ENCODE results near the gene SCAPER. TPM values are rescaled to one million over a fixed set of nuclear protein-coding genes. Genes with fewer than 3 reads are reported as not detected.

Gene SCAPER
- total RNA-seq, 2 donors from 2014 or later = 30.9 to 34.7 TPM

DNA sequence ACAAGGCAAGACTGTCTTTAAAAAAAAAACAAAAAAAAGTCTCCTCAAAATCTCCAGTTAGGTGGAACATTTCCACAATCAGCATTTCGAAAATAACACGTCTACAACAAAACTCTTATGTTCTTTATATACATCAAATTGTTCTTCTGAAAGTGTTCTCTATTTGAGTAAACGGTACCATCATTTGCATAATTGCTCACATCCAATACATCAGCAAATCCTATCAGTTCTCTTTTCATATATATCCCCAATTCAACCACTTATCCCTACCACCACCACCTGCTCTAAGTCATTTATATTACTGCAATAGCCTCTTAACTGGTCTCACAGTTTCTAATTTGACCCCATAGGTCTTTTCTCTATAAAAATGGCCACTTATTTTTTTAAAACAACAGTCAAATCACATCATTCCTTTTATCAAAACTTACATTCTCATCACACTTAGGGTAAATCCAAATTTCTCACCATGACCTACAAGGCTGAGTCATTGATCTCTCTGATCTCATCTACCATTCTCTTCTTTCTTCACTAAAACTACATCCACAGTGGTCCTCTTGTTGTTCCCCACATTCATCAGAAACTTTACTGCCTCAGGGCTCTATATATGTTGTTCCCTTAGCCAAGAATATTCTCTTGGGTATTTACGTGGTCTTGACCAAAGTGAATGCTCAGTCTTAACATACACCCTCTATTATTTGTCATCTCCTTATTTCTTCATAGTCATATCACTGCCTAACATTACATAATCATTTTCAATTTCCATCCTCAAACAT, 237.0 kb downstream of the SCAPER start:
- H3K27ac Mint-ChIP-seq = peak overlapping the region; percentile 47
- peaks cover 2 to 4% of the 10 kb centered on the region in 2 donors for H3K36me3 Mint-ChIP-seq (ENCODE audit: insufficient read depth in 2 of 2)
- DNase-seq (no peak), ATAC-seq (replicated peaks in 1 of 2) (peak; percentile 52 to 80)
- H3K9me3 Mint-ChIP-seq = peaks cover 0 to 5% of the 10 kb centered on the region in 2 donors
- no peak overlapping the region for H3K4me3 Mint-ChIP-seq
- H3K4me1 Mint-ChIP-seq (ENCODE audit: low read depth) = peaks cover 9% of the 10 kb centered on the region
- H3K27me3 Mint-ChIP-seq (ENCODE audit: low read depth) = no peaks in the 10 kb centered on the region

DNA sequence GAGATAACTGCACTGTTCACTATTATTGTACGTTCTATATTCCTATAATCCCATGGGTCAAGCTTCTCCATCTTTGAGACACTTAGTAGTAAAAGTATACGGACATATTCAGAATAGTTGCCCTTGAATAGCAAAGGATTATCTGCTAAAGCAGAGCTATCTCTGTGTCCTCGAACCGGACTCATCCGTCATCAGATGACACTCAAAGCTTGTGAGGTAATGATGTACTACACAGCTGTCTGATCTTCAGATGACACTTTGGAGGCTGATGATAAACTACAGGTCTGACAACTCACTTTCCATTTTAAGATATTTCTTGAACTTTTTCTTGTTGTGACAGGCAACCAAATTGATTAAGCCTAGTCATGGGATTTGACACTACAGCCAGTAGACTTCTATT, 240.2 kb downstream of the SCAPER start:
- Mint-ChIP-seq H3K4me1 (ENCODE audit: low read depth) (peaks cover 9% of the 10 kb centered on the region), H3K9me3 (peaks cover 2 to 7% of the 10 kb centered on the region in 2 donors), H3K36me3 (ENCODE audit: insufficient read depth in 2 of 2) (peaks cover 6 to 10% of the 10 kb centered on the region in 2 donors), H3K27ac (no peak overlapping the region), H3K27me3 (ENCODE audit: low read depth) (no peaks in the 10 kb centered on the region), H3K4me3 (no peak overlapping the region)
- no peak for DNase-seq
- no peak for ATAC-seq (replicated peaks in 1 of 2)

DNA sequence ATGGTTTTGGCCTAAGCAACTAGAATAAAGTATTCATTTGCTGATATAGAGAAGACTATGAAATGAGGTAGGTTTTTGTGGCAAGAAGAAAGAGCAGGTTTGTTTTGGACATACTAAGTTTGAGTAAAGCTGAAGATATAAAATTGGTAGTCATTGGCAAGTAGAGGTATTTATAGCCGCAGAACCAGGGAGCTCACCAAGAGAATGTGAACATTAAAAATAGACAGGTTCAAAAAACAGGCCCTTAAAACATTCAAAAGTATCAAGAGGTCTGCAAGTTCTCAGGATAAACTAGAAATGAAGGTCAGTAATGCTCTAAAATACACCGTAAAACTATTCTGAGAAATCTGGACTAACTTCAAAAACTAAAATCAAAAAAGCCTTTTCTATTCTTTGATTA, 240.7 kb downstream of the SCAPER start:
- Mint-ChIP-seq H3K4me1 (ENCODE audit: low read depth) (peaks cover 9% of the 10 kb centered on the region), H3K27ac (no peak overlapping the region), H3K9me3 (peaks cover 3 to 7% of the 10 kb centered on the region in 2 donors), H3K4me3 (no peak overlapping the region), H3K27me3 (ENCODE audit: low read depth) (no peaks in the 10 kb centered on the region), H3K36me3 (ENCODE audit: insufficient read depth in 2 of 2) (peaks cover 8 to 12% of the 10 kb centered on the region in 2 donors)
- ATAC-seq (replicated peaks in 1 of 2) = no peak
- no peak for DNase-seq

DNA sequence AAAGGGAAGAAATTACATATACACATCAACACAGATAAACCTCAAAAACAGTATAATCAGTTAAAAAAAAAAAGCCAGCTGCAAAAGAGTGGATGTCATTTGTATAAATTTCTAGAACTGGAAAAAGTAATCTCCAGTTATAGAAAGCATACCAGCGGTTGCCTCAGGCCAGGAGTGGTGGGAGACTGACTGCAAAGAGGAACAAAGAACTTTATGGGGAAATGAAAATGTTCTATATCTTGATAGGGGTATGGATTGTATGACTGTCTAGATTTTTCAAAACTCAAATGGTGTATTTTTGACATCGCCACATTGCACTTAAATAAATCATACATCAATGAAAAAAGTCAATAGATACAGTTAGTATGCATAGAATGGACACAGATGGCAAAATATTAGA, 241.6 kb downstream of the SCAPER start:
- H3K9me3 Mint-ChIP-seq = peaks cover 3 to 7% of the 10 kb centered on the region in 2 donors
- H3K4me1 Mint-ChIP-seq (ENCODE audit: low read depth) = peaks cover 8% of the 10 kb centered on the region
- no peak for DNase-seq
- no peaks in the 10 kb centered on the region for H3K27me3 Mint-ChIP-seq (ENCODE audit: low read depth)
- peaks cover 11 to 12% of the 10 kb centered on the region in 2 donors for H3K36me3 Mint-ChIP-seq (ENCODE audit: insufficient read depth in 2 of 2)
- no peak overlapping the region for H3K4me3 Mint-ChIP-seq
- ATAC-seq (replicated peaks in 1 of 2) = no peak
- H3K27ac Mint-ChIP-seq = no peak overlapping the region

DNA sequence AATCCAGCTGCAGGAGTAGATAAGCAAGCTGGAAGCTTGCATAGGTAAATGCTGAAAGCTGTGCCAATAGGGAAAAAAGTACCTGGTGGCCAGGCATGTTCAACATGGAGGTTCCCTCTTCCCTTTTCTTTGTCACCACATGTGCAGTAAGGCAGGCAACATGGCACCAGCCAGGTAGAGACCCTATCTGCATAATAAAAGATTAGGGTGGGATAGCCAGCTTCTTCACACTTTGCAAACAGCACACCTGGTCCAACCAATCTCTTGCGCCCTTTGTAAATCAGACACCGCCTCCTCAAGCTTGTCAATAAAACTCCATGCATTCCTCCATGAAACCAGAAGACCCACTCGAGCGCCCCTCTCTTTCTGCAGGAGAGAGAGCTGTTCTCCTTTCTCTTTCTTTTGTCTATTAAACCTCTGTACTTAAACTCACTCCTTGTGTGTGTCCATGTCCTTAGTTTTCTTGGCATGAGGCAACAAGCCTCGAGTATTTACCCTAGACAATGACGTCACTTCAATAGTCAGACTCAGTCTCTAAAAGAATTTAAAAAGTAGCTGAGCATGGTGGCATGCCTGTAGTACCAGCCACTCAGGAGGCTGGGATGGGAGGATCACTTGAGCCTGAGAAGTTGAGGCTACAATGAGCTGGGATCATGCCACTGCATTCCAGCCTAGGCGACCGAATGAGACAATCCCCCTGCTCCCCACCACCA, 256.3 kb downstream of the SCAPER start:
- no peak overlapping the region for H3K4me3 Mint-ChIP-seq
- H3K9me3 Mint-ChIP-seq = peaks cover 1 to 5% of the 10 kb centered on the region in 2 donors
- H3K27me3 Mint-ChIP-seq (ENCODE audit: low read depth) = no peaks in the 10 kb centered on the region
- H3K4me1 Mint-ChIP-seq (ENCODE audit: low read depth) = peaks cover 8% of the 10 kb centered on the region
- ATAC-seq (replicated peaks in 1 of 2) = no peak
- no peak overlapping the region for H3K27ac Mint-ChIP-seq
- no peak for DNase-seq
- peaks cover 15 to 24% of the 10 kb centered on the region in 2 donors for H3K36me3 Mint-ChIP-seq (ENCODE audit: insufficient read depth in 2 of 2)

DNA sequence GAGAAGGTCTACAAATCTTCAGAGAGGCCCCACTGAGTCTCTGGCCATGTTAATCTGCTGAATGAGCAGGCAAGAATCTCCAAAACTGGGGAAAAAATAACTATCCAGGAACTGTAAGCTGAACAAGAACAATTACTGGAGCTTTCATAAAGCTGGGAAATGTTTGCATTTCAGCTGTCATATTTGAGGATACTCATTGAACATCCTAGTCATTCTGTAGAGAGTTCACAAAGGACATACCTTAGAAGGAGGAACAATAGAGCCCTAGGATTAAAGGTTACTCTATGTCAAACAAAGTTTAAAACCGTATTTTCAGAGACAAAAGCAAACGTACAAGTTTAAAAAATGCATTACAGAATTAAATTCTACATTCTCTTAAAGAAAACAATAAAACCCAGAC, 257.5 kb downstream of the SCAPER start:
- no peak for DNase-seq
- H3K4me1 Mint-ChIP-seq (ENCODE audit: low read depth) = no peaks in the 10 kb centered on the region
- ATAC-seq (replicated peaks in 1 of 2) = no peak
- H3K27me3 Mint-ChIP-seq (ENCODE audit: low read depth) = no peaks in the 10 kb centered on the region
- no peak overlapping the region for H3K27ac Mint-ChIP-seq
- H3K9me3 Mint-ChIP-seq = no peaks in the 10 kb centered on the region
- peaks cover 6 to 12% of the 10 kb centered on the region in 2 donors for H3K36me3 Mint-ChIP-seq (ENCODE audit: insufficient read depth in 2 of 2)
- no peak overlapping the region for H3K4me3 Mint-ChIP-seq

DNA sequence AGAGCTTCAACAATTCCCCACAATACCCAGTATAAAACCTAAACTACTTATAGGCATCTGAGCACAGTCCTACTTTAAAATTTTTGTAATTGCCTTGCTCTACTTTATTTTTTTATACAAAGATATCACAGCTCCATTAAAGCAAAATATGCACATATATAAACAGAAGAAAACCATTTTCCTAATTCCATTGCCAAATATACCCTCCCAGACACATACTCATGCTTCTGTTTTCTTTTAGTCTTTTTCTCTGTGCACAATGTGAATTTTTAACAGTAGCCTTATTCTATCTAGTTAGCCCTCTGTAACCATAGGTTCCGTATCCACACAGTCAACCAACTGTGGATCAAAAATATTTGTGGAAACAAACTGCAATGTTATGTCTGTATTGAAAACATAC, 260.5 kb downstream of the SCAPER start:
- ATAC-seq (replicated peaks in 1 of 2) (no peak), DNase-seq (no peak)
- Mint-ChIP-seq H3K36me3 (ENCODE audit: insufficient read depth in 2 of 2) (peaks cover 6 to 11% of the 10 kb centered on the region in 2 donors), H3K27me3 (ENCODE audit: low read depth) (no peaks in the 10 kb centered on the region), H3K27ac (no peak overlapping the region), H3K9me3 (no peaks in the 10 kb centered on the region), H3K4me1 (ENCODE audit: low read depth) (no peaks in the 10 kb centered on the region), H3K4me3 (no peak overlapping the region)

DNA sequence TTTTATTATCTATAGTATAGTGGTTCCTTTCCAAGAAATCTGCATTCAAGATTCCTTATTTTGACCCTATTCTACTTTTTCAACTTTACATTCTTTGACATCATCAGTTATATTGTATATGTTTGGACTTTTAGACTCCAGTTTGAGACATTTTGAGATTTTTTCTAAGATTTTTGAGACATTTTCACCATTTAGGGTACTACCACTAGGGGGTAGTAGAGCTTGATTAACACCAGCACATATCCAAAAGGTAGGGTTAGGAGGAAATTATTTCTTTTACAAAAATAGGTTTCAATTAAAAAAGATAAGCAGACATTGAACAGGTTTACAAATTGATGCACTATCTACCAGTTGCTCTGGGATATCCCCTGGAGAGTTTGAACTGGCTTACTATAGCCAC, 262.5 kb downstream of the SCAPER start:
- H3K27ac Mint-ChIP-seq = no peak overlapping the region
- H3K9me3 Mint-ChIP-seq = no peaks in the 10 kb centered on the region
- peaks cover 5% of the 10 kb centered on the region in 2 donors for H3K36me3 Mint-ChIP-seq (ENCODE audit: insufficient read depth in 2 of 2)
- ATAC-seq (replicated peaks in 1 of 2) = no peak
- H3K4me1 Mint-ChIP-seq (ENCODE audit: low read depth) = no peaks in the 10 kb centered on the region
- DNase-seq = no peak
- H3K4me3 Mint-ChIP-seq = no peak overlapping the region
- H3K27me3 Mint-ChIP-seq (ENCODE audit: low read depth) = no peaks in the 10 kb centered on the region

DNA sequence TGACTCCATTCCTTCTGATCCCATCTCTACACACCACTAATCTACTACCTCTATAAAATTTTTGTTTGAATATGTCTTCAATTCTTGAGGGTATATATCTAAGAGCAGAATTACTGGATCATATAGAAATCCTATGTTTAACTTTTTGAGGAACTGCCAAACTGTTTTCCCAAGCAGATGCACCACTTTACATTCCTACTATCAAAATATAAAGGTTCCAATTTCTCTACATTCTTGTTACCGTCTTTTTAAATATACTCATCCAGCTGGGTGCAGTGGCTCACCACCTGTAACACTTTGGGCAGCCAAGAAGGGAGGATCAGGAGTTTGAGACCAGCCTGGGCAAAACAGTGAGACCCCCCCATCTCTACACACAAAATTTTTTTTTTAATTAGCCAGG, 268.0 kb downstream of the SCAPER start:
- DNase-seq (no peak), ATAC-seq (replicated peaks in 1 of 2) (no peak)
- Mint-ChIP-seq H3K4me1 (ENCODE audit: low read depth) (no peaks in the 10 kb centered on the region), H3K27ac (no peak overlapping the region), H3K27me3 (ENCODE audit: low read depth) (no peaks in the 10 kb centered on the region), H3K4me3 (no peak overlapping the region), H3K9me3 (peaks cover 0 to 8% of the 10 kb centered on the region in 2 donors), H3K36me3 (ENCODE audit: insufficient read depth in 2 of 2) (peaks cover 7 to 20% of the 10 kb centered on the region in 2 donors)

DNA sequence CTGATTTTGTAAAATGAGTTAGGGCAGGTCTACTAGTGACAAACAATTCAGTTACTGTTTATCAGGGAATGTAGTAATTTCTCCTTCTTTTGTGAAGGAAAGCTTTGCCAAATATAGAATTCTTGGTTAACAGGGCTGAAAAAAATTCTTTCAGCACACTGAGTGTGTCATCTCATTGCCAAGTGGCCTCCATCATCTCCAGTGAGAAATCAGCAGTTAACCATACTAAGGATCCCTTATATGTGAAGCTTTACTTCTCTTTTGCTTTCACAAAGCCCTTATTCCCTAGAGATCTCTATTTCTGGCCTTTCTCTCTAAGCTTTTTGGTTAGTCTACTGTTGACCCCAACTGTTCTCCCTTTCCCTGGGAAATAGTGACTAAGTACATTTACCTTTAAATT, 269.1 kb downstream of the SCAPER start:
- DNase-seq = no peak
- peaks cover 7 to 20% of the 10 kb centered on the region in 2 donors for H3K36me3 Mint-ChIP-seq (ENCODE audit: insufficient read depth in 2 of 2)
- H3K27ac Mint-ChIP-seq = no peak overlapping the region
- no peaks in the 10 kb centered on the region for H3K27me3 Mint-ChIP-seq (ENCODE audit: low read depth)
- peaks cover 0 to 8% of the 10 kb centered on the region in 2 donors for H3K9me3 Mint-ChIP-seq
- H3K4me3 Mint-ChIP-seq = no peak overlapping the region
- no peak for ATAC-seq (replicated peaks in 1 of 2)
- no peaks in the 10 kb centered on the region for H3K4me1 Mint-ChIP-seq (ENCODE audit: low read depth)

DNA sequence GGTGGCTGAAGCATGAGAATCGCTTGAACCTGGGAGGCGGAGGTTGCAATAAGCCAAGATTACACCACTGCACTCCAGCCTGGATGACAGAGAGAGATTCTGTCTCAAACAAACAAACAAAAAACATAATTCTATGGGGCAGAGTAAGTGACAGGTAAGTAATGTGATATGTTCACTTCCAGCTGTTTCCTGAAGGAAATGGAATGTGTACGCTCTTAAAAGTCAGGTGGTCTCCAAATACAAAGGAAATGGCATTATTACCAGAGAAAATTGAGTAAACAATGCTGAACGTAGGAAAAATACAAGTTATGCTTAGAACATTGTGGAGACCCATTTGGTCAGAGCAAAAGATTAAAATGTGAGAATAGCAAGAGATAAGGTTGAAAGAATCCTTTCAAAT, 278.5 kb downstream of the SCAPER start:
- Mint-ChIP-seq H3K36me3 (ENCODE audit: insufficient read depth in 2 of 2) (no peaks in the 10 kb centered on the region), H3K4me3 (no peak overlapping the region), H3K9me3 (peaks cover 0 to 9% of the 10 kb centered on the region in 2 donors), H3K27ac (no peak overlapping the region), H3K27me3 (ENCODE audit: low read depth) (no peaks in the 10 kb centered on the region), H3K4me1 (ENCODE audit: low read depth) (no peaks in the 10 kb centered on the region)
- ATAC-seq (replicated peaks in 1 of 2) = no peak
- no peak for DNase-seq

DNA sequence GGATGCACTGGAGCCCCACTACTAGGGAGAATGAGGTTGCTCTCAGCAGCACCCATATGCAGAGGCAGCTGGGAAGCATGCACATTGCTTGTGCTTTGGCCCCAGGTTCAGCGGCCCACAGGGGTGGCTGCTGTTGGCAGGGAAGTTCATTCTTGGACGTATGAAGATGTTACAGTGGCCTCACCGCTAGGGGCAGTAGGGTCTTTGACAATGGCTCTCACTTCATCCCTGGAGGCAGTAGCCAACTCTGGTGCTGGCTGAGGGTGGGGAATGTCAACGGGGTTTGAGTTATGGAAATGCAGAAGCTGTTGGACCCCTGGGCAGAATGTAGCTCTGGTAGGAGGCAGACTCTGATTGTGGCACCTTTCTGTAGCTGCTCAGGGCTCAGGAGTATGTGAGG, 279.9 kb downstream of the SCAPER start:
- Mint-ChIP-seq H3K9me3 (peaks cover 0 to 9% of the 10 kb centered on the region in 2 donors), H3K4me1 (ENCODE audit: low read depth) (no peaks in the 10 kb centered on the region), H3K27ac (no peak overlapping the region), H3K27me3 (ENCODE audit: low read depth) (no peaks in the 10 kb centered on the region), H3K36me3 (ENCODE audit: insufficient read depth in 2 of 2) (no peaks in the 10 kb centered on the region), H3K4me3 (no peak overlapping the region)
- no peak for DNase-seq
- no peak for ATAC-seq (replicated peaks in 1 of 2)

DNA sequence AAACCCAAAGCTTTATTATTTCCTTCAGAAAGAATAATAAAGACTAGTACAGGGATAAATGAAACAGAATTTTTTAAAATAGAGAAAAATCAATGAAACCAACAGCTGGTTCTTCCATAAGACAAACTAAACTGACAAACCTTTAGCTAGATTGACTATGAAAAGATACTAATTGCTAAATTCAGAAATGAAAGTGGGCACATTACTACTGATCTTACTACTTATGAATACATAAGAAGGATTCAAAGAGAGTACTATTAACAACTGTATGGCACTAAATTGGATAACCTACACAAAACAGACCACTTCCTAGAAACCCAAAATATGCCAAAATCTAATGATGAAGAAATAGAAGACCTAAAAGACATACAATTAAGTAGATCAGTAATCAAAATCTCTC, 290.4 kb downstream of the SCAPER start:
- no peak overlapping the region for H3K27ac Mint-ChIP-seq
- H3K9me3 Mint-ChIP-seq = peaks cover 9 to 10% of the 10 kb centered on the region in 2 donors
- no peaks in the 10 kb centered on the region for H3K27me3 Mint-ChIP-seq (ENCODE audit: low read depth)
- ATAC-seq (replicated peaks in 1 of 2) (no peak), DNase-seq (no peak)
- peaks cover 7 to 18% of the 10 kb centered on the region in 2 donors for H3K36me3 Mint-ChIP-seq (ENCODE audit: insufficient read depth in 2 of 2)
- peaks cover 13% of the 10 kb centered on the region for H3K4me1 Mint-ChIP-seq (ENCODE audit: low read depth)
- H3K4me3 Mint-ChIP-seq = no peak overlapping the region
